Stomach (tissue), 9 donors: Measurements from ENCODE around the gene EME1. TPM values are rescaled to one million over a fixed set of nuclear protein-coding genes. Genes with fewer than 3 reads are reported as not detected.

Source experiments
- DNase-seq, 2 donors: peaks; one replicate each; pipeline versions ENCODE4 v3.0.0 to v3.0.0-alpha.2; 2013 to 2019
- H3K27ac ChIP-seq, 5 donors: fragments of 200-600 bp in 4 of 5; sonication (generic) in 4 of 5; one replicate each; pipeline ENCODE4 v1.5.1; 2013 to 2019; ENCODE audit warnings: mild to moderate bottlenecking in 1 of 5, moderate library complexity in 1 of 5
- H3K27me3 ChIP-seq, 3 donors: fragments of 200-600 bp; sonication (generic); one replicate each; pipeline ENCODE4 v1.5.1; 2017 to 2019; ENCODE audit warnings: mixed run types in 1 of 3
- H3K36me3 ChIP-seq, 4 donors: fragments of 200-600 bp; sonication (generic); 1 replicate in 3 of 4; 2 replicates in 1 of 4; pipeline ENCODE4 v1.5.1; 2016 to 2019
- H3K4me1 ChIP-seq, 4 donors: fragments of 200-600 bp; sonication (generic); one replicate each; pipeline ENCODE4 v1.5.1; 2016 to 2019
- H3K4me3 ChIP-seq, 4 donors: fragments of 200-600 bp; sonication (generic) in 3 of 4; one replicate each; pipeline ENCODE4 v1.5.1; 2016 to 2019; ENCODE audit warnings: mild to moderate bottlenecking in 1 of 4
- H3K9me3 ChIP-seq, 4 donors: fragments of 200-600 bp; sonication (generic); one replicate each; pipeline ENCODE4 v1.5.1; 2016 to 2019
- CTCF ChIP-seq, 7 experiments: fragments of 450-650 bp in 4 of 7; fragments of 200-600 bp in 3 of 7; sonication (generic) in 3 of 7; IDR thresholded peaks; one replicate each; pipeline ENCODE4 v1.5.1; 2016 to 2019; ENCODE audit warnings: antibody characterized with exemption in 7 of 7, control low read depth in 2 of 7, mild to moderate bottlenecking in 1 of 7
- EP300 ChIP-seq: sonication (generic); formaldehyde crosslinking; IDR thresholded peaks from one replicate; pipeline ENCODE4 v1.6.1; 2017; ENCODE audit warnings: antibody characterized with exemption
- POLR2A ChIP-seq, 4 donors: fragments of 450-650 bp; IDR thresholded peaks; one replicate each; pipeline ENCODE4 v1.6.1; 2016; ENCODE audit warnings: antibody characterized with exemption in 4 of 4, control low read depth in 2 of 4, mild to moderate bottlenecking in 1 of 4, moderate library complexity in 1 of 4
- POLR2AphosphoS5 ChIP-seq, 3 donors: sonication (generic); formaldehyde crosslinking; IDR thresholded peaks; one replicate each; pipeline ENCODE4 v1.6.1; 2016; ENCODE audit warnings: antibody characterized with exemption in 3 of 3
- WGBS, 5 donors: extraction: QIAGEN DNeasy Blood & Tissue Kit in 3 of 5; methylation state at CpG; one replicate each; pipeline versions ENCODE4 v1.1.5 to v1.1.7; 2013 to 2018; 5-methylcytosine and 5-hydroxymethylcytosine counted together
- intact Hi-C: fragments of 100-400 bp; cut with DNase I; formaldehyde crosslinking; loops from one replicate; pipeline ENCODE4 v1.15.1; 2023; ENCODE audit warnings: low total_unique reads
- polyA plus RNA-seq, 3 donors: library from polyadenylated mRNA; stranded (reverse); fragments of 200-250 nt; gene quantifications; one replicate each; pipeline ENCODE4 v1.2.3, GENCODE V29; 2013
- total RNA-seq, 5 donors: library from RNA; depleted of rRNA; stranded (reverse); fragments of >200 nt; gene quantifications; one replicate each; pipeline versions ENCODE4 v1.1.0 to v1.2.3, GENCODE V29; 2014 to 2016
- donor health status: healthy with polysubstance abuse.
- donor health status: Bipolar disorder and iron deficiency.
- donor health status: healthy.

Gene EME1
- total and polyA plus RNA-seq, 8 donors: 0.87 to 15.8 (median 2.6) TPM; not detected in 2

GRCh38 chr17:50347894-50348291 is 25.1 kb upstream of the EME1 start:
- WGBS, 5 donors: 27 to 57% (median 44%) methylated on average over 3 of the region's 3 CpGs
- intact Hi-C loops: no loop called here
- Histone ChIP-seq H3K4me1 (peaks cover 50 to 79% (median 70%) of the 10 kb centered on the region in 4 donors), H3K4me3 (peak overlapping the region; percentile 76 to 89 (median 82)), H3K9me3 (no peaks in the 10 kb centered on the region), H3K36me3 (peaks cover 5 to 18% (median 14%) of the 10 kb centered on the region in 4 donors), H3K27ac (peak overlapping the region; percentile 85 to 91 (median 89)), H3K27me3 (no peaks in the 10 kb centered on the region)
- no peak for TF ChIP-seq POLR2AphosphoS5 (IDR thresholded peaks at IDR 0.05)
- no peak for TF ChIP-seq EP300
- no peak for TF ChIP-seq CTCF (IDR thresholded peaks at IDR 0.05)
- TF ChIP-seq POLR2A (IDR thresholded peaks at IDR 0.05): no peak
- DNase-seq: no peak

GRCh38 chr17:50348522-50349242 is 24.3 kb upstream of the EME1 start:
- H3K4me1 ChIP-seq: peaks cover 51 to 84% (median 78%) of the 10 kb centered on the region in 4 donors
- H3K27me3 ChIP-seq: no peaks in the 10 kb centered on the region
- peak in 1 of 2 donors; percentile 58 for DNase-seq
- TF ChIP-seq CTCF (IDR thresholded peaks at IDR 0.05) (no peak), POLR2AphosphoS5 (IDR thresholded peaks at IDR 0.05) (no peak), EP300 (no peak), POLR2A (IDR thresholded peaks at IDR 0.05) (no peak)
- peak overlapping the region; percentile 76 to 89 (median 82) for H3K4me3 ChIP-seq
- peak overlapping the region; percentile 57 to 91 (median 89) for H3K27ac ChIP-seq
- peaks cover 5 to 26% (median 22%) of the 10 kb centered on the region in 4 donors for H3K36me3 ChIP-seq
- 24 to 45% (median 34%) methylated on average over 7 of the region's 7 CpGs for whole genome bisulfite sequencing, 5 donors
- no peaks in the 10 kb centered on the region for H3K9me3 ChIP-seq
- intact Hi-C loops: no loop called here

- TF ChIP-seq CTCF (IDR thresholded peaks at IDR 0.05) (no peak), EP300 (no peak), POLR2AphosphoS5 (IDR thresholded peaks at IDR 0.05) (no peak), POLR2A (IDR thresholded peaks at IDR 0.05) (no peak)
- 59 to 90% (median 83%) methylated on average over 3 to 5 of the region's 5 CpGs for WGBS, 5 donors
- Histone ChIP-seq H3K4me1 (peaks cover 51 to 89% (median 80%) of the 10 kb centered on the region in 4 donors), H3K27me3 (no peaks in the 10 kb centered on the region), H3K4me3 (peak overlapping the region; percentile 76 to 89 (median 82)), H3K27ac (peak overlapping the region; percentile 57 to 91 (median 89)), H3K36me3 (peaks cover 9 to 31% (median 27%) of the 10 kb centered on the region in 4 donors), H3K9me3 (no peaks in the 10 kb centered on the region)
- no peak for DNase-seq
- intact Hi-C loops: no loop called here
Measured at GRCh38 chr17:50349243-50349600, 23.8 kb upstream of the EME1 start.

GRCh38 chr17:50350733-50351132 is 22.3 kb upstream of the EME1 start:
- Histone ChIP-seq H3K9me3 (no peaks in the 10 kb centered on the region), H3K27me3 (no peaks in the 10 kb centered on the region), H3K4me3 (no peak overlapping the region), H3K36me3 (peaks cover 24 to 46% (median 42%) of the 10 kb centered on the region in 4 donors), H3K4me1 (peaks cover 50 to 83% (median 75%) of the 10 kb centered on the region in 4 donors), H3K27ac (peak overlapping the region; percentile 5 to 91 (median 15))
- WGBS, 5 donors: 59 to 76% (median 68%) methylated on average over 2 of the region's 2 CpGs
- DNase-seq: no peak
- TF ChIP-seq POLR2A (IDR thresholded peaks at IDR 0.05) (no peak), POLR2AphosphoS5 (IDR thresholded peaks at IDR 0.05) (no peak), CTCF (IDR thresholded peaks at IDR 0.05) (no peak), EP300 (no peak)
- intact Hi-C loops: no loop called here
